Aorta (tissue), 5 donors: ENCODE data around the gene OR2V2. TPM values are rescaled to one million over a fixed set of nuclear protein-coding genes. Genes with fewer than 3 reads are reported as not detected.
"Not testable (repeated sequence)": the region's sequence is repeated elsewhere in the genome, so short reads cannot be mapped to it uniquely, and the experiment has no call there.

ENCODE experiments used
- ATAC-seq: fragments of 200-7000 bp; cut with Tn5 transposase; one replicate; pipeline ENCODE4 v1.9.1; 2022; ENCODE audit warnings: moderate library complexity; ENCODE audit not compliant: low FRiP score
- DNase-seq, 2 donors: peaks; one replicate each; pipeline ENCODE4 v3.0.0-alpha.2; 2020
- H3K27ac ChIP-seq, 2 donors: one replicate each; pipeline ENCODE4 v1.5.1; 2013; ENCODE audit warnings: low read length in 2 of 2, mild to moderate bottlenecking in 2 of 2, moderate library complexity in 2 of 2, control low read depth in 1 of 2, inconsistent platforms in 1 of 2, low read depth in 1 of 2
- H3K27me3 ChIP-seq, 2 donors: one replicate each; pipeline ENCODE4 v1.6.1; 2013; ENCODE audit warnings: control low read depth in 1 of 2, low read length in 1 of 2, mild to moderate bottlenecking in 1 of 2, moderate library complexity in 1 of 2; ENCODE audit not compliant: insufficient read depth in 2 of 2, control insufficient read depth in 1 of 2
- H3K36me3 ChIP-seq, 2 donors: one replicate each; pipeline ENCODE4 v1.6.1; 2013; ENCODE audit warnings: control low read depth in 1 of 2, low read length in 1 of 2, mild to moderate bottlenecking in 1 of 2; ENCODE audit not compliant: insufficient read depth in 2 of 2, control insufficient read depth in 1 of 2
- H3K4me1 ChIP-seq, 2 donors: one replicate each; pipeline ENCODE4 v1.6.1; 2013; ENCODE audit warnings: low read length in 2 of 2, control low read depth in 1 of 2, mild to moderate bottlenecking in 1 of 2, moderate library complexity in 1 of 2; ENCODE audit not compliant: insufficient read depth in 2 of 2, control insufficient read depth in 1 of 2
- H3K4me3 ChIP-seq, 2 donors: one replicate each; pipeline ENCODE4 v1.5.1; 2013; ENCODE audit warnings: low read length in 2 of 2, control low read depth in 1 of 2, mild to moderate bottlenecking in 1 of 2
- H3K9me3 ChIP-seq: one replicate; pipeline ENCODE4 v1.6.1; 2013; ENCODE audit warnings: mild to moderate bottlenecking, low read length; ENCODE audit not compliant: control insufficient read depth
- WGBS, 2 donors: extraction: QIAGEN DNeasy Blood & Tissue Kit; methylation state at CpG; one replicate each; pipeline ENCODE4 v1.1.7; 2013; 5-methylcytosine and 5-hydroxymethylcytosine counted together
- intact Hi-C, 2 donors: fragments of 100-400 bp; cut with DNase I; formaldehyde crosslinking; loops; one replicate each; pipeline versions ENCODE4 v1.14.2 to v1.15.0; 2022
- polyA plus RNA-seq, 2 donors: library from polyadenylated mRNA; stranded (reverse); fragments of 200-250 nt; gene quantifications; one replicate each; pipeline ENCODE4 v1.2.3, GENCODE V29; 2013
- total RNA-seq, 2 donors: library from RNA; stranded (reverse); fragmentation: NEBNext Ultra II Directional; extraction: Animal tissue kit (Norgen Biotek cat#: 25700); gene quantifications; one replicate each; pipeline ENCODE4 v1.2.1, GENCODE V29; 2021
- donor health status: healthy with polysubstance abuse.
- donor health status: Bipolar disorder and iron deficiency.
- donor health status: DM: no; HTN: no; CAD: no.
- donor health status: DM: no; HTN: no; CAD: no.
- donor health status: DM: yes; HTN: yes; CAD: no.

OR2V2 gene
- total and polyA plus RNA-seq, 4 donors: not detected

DNA sequence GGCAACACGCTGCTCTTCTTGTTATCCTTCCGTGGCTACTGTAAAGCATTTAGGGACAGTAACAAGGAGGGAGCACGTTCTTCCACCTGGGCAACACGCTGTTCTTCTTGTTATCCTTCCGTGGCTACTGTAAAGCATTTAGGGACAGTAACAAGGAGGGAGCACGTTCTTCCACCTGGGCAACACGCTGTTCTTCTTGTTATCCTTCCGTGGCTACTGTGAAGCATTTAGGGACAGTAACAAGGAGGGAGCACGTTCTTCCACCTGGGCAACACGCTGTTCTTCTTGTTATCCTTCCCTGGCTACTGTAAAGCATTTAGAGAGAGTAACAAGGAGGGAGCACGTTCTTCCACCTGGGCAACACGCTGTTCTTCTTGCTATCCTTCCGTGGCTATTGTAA is 33.8 kb upstream of the OR2V2 start:
- ATAC-seq, H3K9me3 ChIP-seq, DNase-seq, H3K4me3 ChIP-seq, H3K36me3 ChIP-seq, H3K4me1 ChIP-seq, H3K27me3 ChIP-seq, H3K27ac ChIP-seq, intact Hi-C loops: not testable (repeated sequence)
- 91 to 98% methylated on average over 8 of the region's 13 CpGs for whole genome bisulfite sequencing, 2 donors

DNA sequence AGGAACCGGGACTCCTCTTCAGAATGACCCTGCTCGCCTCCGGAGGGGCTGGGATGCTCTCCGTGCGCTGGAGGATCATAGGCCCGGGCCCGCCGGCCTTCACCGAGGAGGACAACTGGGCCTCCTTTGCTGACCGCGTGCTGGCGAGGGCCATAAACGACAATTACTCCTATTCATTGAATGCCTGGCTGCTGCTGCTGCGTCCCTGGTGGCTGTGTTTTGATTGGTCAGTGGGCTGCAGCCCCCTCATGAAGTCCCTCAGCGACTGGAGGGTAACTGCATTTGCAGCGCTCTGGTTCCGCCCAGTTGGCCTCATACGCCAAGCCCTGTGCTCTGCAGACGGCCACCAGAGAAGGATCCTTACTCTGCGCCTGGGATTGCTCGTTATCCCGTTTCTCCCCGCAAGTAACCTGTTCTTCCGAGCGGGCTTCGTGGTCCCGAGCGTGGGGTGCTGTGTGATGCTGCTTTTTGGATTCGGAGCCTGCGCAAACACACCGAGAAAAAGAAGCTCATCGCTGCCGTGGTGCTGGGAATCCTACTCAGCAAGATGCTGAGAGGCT is 33.0 kb upstream of the OR2V2 start:
- WGBS, 2 donors: 38 to 42% methylated on average over 33 of the region's 33 CpGs

DNA sequence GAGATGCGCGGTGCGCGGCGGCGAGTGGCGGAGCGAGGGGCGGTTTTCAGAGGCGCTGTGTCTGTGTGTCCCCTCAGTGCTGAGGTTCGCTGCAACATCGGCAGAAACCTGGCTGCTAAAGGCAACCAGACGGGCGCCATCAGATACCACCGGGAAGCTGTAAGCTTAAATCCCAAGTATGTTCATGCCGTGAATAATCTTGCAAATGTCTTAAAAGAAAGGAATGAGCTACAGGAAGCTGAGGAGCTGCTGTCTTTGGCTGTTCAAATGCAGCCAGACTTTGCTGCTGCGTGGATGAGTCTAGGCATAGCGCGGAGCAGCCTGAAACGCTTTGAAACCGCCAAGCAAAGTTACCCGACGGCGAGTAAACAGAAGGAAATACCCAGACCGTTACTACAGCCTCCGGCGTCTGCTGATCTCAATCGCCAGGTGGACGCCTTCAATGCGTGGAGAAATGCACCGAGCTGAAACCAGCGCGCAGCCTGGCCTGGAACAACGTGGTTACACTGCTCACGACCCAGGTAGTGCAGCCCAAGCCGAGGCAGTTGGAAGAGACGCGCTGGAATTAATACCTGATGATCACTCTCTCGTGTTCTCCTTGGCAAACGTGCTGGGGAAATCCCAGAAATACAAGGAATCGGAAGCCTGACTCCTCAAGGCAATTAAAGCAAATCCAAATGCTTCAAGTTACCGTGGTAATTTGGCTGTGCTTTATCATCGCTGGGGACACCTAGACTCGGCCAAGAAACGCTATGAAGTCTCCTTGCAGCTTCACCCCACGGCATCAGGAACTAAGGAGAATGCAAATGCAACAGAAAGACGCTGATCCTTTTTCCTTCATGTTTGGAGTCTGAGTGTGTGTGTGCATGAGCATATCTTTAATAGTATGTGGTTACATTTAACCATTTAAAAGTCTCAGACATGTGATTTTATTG is 32.3 kb upstream of the OR2V2 start:
- intact Hi-C loops: no loop called here
- ATAC-seq (no peak), DNase-seq (no peak)
- Histone ChIP-seq H3K27me3 (peaks cover 0 to 2% of the 10 kb centered on the region in 2 donors), H3K4me3 (no peak overlapping the region), H3K36me3 (no peaks in the 10 kb centered on the region), H3K27ac (no peak overlapping the region), H3K9me3 (peaks cover 5% of the 10 kb centered on the region), H3K4me1 (no peaks in the 10 kb centered on the region)
- 3 to 4% methylated on average over 47 of the region's 47 CpGs for WGBS, 2 donors

More for the DNA sequence above, 33.0 kb upstream of the OR2V2 start:
- Histone ChIP-seq H3K4me3 (no peak overlapping the region), H3K36me3 (no peaks in the 10 kb centered on the region), H3K27ac (no peak overlapping the region), H3K9me3 (peaks cover 5% of the 10 kb centered on the region), H3K4me1 (no peaks in the 10 kb centered on the region), H3K27me3 (peaks cover 0 to 2% of the 10 kb centered on the region in 2 donors)
- intact Hi-C loops: no loop called here
- no peak for ATAC-seq
- no peak for DNase-seq

DNA sequence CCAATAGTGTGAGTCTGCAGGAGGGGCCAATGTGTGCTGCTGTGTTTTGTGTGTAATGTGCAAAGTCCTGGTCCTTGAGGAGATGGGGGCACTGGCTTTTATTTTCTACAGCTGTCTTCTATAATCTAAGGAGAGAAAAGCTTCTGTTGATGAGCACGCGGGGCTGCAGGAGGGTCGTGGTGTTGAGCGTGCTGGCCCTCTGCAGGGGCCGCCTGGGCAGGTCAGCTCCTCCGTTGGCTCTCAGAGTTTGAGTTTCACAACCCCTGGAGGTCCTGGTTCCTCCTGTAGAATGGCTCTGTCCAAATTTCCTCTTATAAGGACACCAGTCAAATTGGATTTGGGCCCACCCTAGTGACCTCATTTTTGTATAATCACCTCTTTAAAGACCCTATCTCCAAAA is 29.0 kb upstream of the OR2V2 start:
- no peaks in the 10 kb centered on the region for H3K4me1 ChIP-seq
- WGBS, 2 donors: 82 to 83% methylated on average over 6 of the region's 6 CpGs
- no peak for ATAC-seq
- no peak overlapping the region for H3K27ac ChIP-seq
- no peak for DNase-seq
- no peaks in the 10 kb centered on the region for H3K36me3 ChIP-seq
- intact Hi-C loops: no loop called here
- H3K9me3 ChIP-seq: peaks cover 4% of the 10 kb centered on the region
- no peak overlapping the region for H3K4me3 ChIP-seq
- peaks cover 0 to 2% of the 10 kb centered on the region in 2 donors for H3K27me3 ChIP-seq

DNA sequence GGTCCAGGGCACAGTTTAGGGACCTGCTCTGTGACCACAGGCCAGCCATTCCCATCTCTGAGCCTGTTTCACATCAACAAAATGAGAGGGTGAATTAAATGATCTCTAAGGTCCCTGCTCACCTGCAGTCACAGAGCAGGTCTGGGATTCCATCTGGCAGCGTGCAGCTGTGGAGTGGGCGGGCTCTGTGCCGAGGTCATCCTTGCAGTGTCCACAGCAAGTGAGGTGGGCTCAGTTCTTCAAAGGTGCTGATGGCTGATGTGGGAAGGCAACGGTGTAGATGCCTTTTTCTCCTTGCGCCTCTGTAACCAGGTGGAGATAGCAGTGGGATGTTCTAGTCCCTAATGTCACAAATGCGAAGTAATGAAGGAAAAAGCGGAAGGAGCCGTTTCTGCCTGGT is 28.3 kb upstream of the OR2V2 start:
- peaks cover 3% of the 10 kb centered on the region for H3K9me3 ChIP-seq
- intact Hi-C loops: no loop called here
- no peak for DNase-seq
- 88 to 93% methylated on average over 8 of the region's 8 CpGs for WGBS, 2 donors
- H3K27ac ChIP-seq: no peak overlapping the region
- ATAC-seq: no peak
- H3K4me3 ChIP-seq: no peak overlapping the region
- no peaks in the 10 kb centered on the region for H3K4me1 ChIP-seq
- H3K27me3 ChIP-seq: peaks cover 0 to 2% of the 10 kb centered on the region in 2 donors
- no peaks in the 10 kb centered on the region for H3K36me3 ChIP-seq

DNA sequence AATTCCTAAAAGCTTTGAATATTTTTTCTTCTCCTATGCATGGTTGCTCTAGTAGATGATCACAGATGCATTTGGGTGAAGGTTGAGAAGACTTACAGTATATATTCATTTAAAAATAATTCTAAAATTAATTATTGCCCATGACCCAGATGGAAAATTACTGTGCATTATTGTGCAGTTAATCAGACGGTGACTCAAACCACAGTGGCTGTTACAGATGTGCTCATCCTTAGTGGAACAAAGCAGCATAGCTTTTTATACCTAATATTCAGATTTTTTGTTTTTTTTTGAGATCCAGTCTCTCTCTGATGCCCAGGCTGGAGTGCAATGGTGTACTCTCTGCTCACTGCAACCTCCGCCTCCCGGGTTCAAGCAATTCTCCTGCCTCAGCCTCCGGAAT is 27.1 kb upstream of the OR2V2 start:
- no peak overlapping the region for H3K4me3 ChIP-seq
- 86 to 88% methylated on average over 4 of the region's 4 CpGs for WGBS, 2 donors
- DNase-seq (no peak), ATAC-seq (no peak)
- intact Hi-C loops: no loop called here
- H3K27ac ChIP-seq: no peak overlapping the region
- H3K9me3 ChIP-seq: no peaks in the 10 kb centered on the region
- H3K36me3 ChIP-seq: no peaks in the 10 kb centered on the region
- no peaks in the 10 kb centered on the region for H3K27me3 ChIP-seq
- H3K4me1 ChIP-seq: no peaks in the 10 kb centered on the region

DNA sequence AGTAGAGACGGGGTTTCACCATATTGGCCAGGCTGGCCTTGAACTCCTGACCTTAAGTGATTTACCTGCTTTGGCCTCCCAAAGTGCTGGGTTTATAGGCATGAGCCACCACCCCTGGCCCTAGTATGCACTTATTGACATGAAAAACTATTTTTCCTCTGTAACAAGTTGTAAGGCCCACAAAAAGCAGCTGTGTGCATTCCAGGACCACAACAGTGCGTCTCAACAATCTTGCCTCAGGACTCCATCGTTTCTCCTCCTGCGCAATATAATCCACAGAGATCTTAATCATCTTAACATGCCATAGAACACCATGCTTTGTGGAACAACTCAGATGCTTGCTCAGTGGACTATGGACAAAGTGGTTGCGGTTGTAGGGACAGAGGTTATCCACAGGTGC is 26.6 kb upstream of the OR2V2 start:
- WGBS, 2 donors: 83% methylated on average over 5 of the region's 5 CpGs
- H3K27me3 ChIP-seq: no peaks in the 10 kb centered on the region
- no peaks in the 10 kb centered on the region for H3K9me3 ChIP-seq
- H3K27ac ChIP-seq: no peak overlapping the region
- H3K4me1 ChIP-seq: no peaks in the 10 kb centered on the region
- DNase-seq (no peak), ATAC-seq (no peak)
- no peaks in the 10 kb centered on the region for H3K36me3 ChIP-seq
- no peak overlapping the region for H3K4me3 ChIP-seq
- intact Hi-C loops: no loop called here

DNA sequence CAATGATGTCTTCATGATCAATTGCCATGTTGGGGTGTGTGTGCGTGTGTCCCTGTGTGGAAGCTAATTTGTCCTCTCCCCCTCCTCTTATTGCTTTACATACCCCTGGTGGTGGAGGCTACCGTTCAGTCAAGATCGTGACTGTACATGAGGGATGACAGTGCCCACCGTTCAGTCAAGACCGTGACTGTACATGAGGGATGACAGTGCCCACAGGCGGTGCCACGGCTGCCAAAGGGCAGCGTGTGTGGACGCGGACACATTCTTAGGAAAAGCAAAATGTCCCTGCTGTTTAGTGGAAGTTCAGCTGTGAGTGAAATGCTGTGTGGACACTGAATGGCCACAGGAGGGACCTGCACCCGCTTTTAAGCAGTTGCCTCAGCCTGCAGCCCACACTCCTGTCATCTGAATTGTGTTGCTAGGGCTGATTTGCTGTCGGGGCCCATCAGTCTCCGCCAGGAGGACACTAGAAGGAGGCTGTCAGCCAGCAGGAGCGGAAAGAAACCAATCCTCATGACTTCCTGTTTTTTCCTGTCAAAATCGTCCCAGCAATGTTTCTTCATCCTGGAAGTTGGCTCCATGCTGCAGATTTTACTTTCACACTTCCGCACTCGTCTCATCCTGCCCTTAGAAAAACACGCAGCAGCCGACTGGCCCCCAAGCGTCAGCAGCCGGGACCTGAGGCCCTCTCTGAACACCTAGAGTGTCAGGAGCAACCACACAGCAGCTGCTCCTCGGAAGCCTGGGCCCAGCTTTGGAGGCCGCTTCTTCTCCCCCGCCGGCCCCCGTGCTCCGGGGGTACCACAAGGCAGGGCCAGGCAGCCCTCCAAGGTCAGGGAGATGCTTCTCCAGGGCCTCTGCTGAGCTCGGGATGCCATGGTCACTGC is 25.5 kb upstream of the OR2V2 start:
- intact Hi-C loops: no loop called here
- Histone ChIP-seq H3K27me3 (no peaks in the 10 kb centered on the region), H3K36me3 (no peaks in the 10 kb centered on the region), H3K4me3 (no peak overlapping the region), H3K4me1 (no peaks in the 10 kb centered on the region), H3K27ac (no peak overlapping the region), H3K9me3 (no peaks in the 10 kb centered on the region)
- ATAC-seq (no peak), DNase-seq (peak in 1 of 2 donors; percentile 55)
- WGBS, 2 donors: 51 to 52% methylated on average over 28 of the region's 28 CpGs
